ENCODE data around the gene SRPK3.

Gene SRPK3

GRCh38 chrX:153803211-153804099, 22.6 kb downstream of the SRPK3 start:
- H3K27me3 ChIP-seq (ENCODE audit: control insufficient read depth, insufficient read depth, low read length), result no peaks in the 10 kb centered on the region
- no peak overlapping the region for H3K4me3 ChIP-seq (ENCODE audit: low read depth, low read length)
- no peaks in the 10 kb centered on the region for H3K4me1 ChIP-seq (ENCODE audit: control insufficient read depth, insufficient read depth, low read length)
- H3K27ac ChIP-seq (ENCODE audit: low read depth, low read length), result no peak overlapping the region
- H3K36me3 ChIP-seq (ENCODE audit: control insufficient read depth, insufficient read depth, low read length), result peaks cover 24% of the 10 kb centered on the region
- H3K9me3 ChIP-seq (ENCODE audit: control insufficient read depth, insufficient read depth, low read length), result peaks cover 31% of the 10 kb centered on the region
- no peak overlapping the region for H3K9ac ChIP-seq (ENCODE audit: low read depth, low read length)

GRCh38 chrX:153804100-153804595, 23.3 kb downstream of the SRPK3 start:
- H3K4me1 ChIP-seq (ENCODE audit: control insufficient read depth, insufficient read depth, low read length), result no peaks in the 10 kb centered on the region
- peaks cover 33% of the 10 kb centered on the region for H3K9me3 ChIP-seq (ENCODE audit: control insufficient read depth, insufficient read depth, low read length)
- no peak overlapping the region for H3K4me3 ChIP-seq (ENCODE audit: low read depth, low read length)

GRCh38 chrX:153804621-153805020, 23.8 kb downstream of the SRPK3 start:
- Histone ChIP-seq H3K9me3 (ENCODE audit: control insufficient read depth, insufficient read depth, low read length) (peaks cover 31% of the 10 kb centered on the region), H3K4me3 (ENCODE audit: low read depth, low read length) (no peak overlapping the region), H3K4me1 (ENCODE audit: control insufficient read depth, insufficient read depth, low read length) (no peaks in the 10 kb centered on the region), H3K27me3 (ENCODE audit: control insufficient read depth, insufficient read depth, low read length) (no peaks in the 10 kb centered on the region), H3K36me3 (ENCODE audit: control insufficient read depth, insufficient read depth, low read length) (peaks cover 14% of the 10 kb centered on the region), H3K9ac (ENCODE audit: low read depth, low read length) (no peak overlapping the region), H3K27ac (ENCODE audit: low read depth, low read length) (no peak overlapping the region)

More at GRCh38 chrX:153804100-153804595, 23.3 kb downstream of the SRPK3 start:
- Histone ChIP-seq H3K27ac (ENCODE audit: low read depth, low read length) (no peak overlapping the region), H3K36me3 (ENCODE audit: control insufficient read depth, insufficient read depth, low read length) (peaks cover 17% of the 10 kb centered on the region), H3K9ac (ENCODE audit: low read depth, low read length) (no peak overlapping the region), H3K27me3 (ENCODE audit: control insufficient read depth, insufficient read depth, low read length) (no peaks in the 10 kb centered on the region)

GRCh38 chrX:153805436-153805835, 24.6 kb downstream of the SRPK3 start:
- no peaks in the 10 kb centered on the region for H3K27me3 ChIP-seq (ENCODE audit: control insufficient read depth, insufficient read depth, low read length)
- H3K9ac ChIP-seq (ENCODE audit: low read depth, low read length), result no peak overlapping the region
- H3K27ac ChIP-seq (ENCODE audit: low read depth, low read length), result no peak overlapping the region
- peaks cover 36% of the 10 kb centered on the region for H3K9me3 ChIP-seq (ENCODE audit: control insufficient read depth, insufficient read depth, low read length)
- H3K36me3 ChIP-seq (ENCODE audit: control insufficient read depth, insufficient read depth, low read length), result peaks cover 14% of the 10 kb centered on the region
- H3K4me1 ChIP-seq (ENCODE audit: control insufficient read depth, insufficient read depth, low read length), result no peaks in the 10 kb centered on the region
- H3K4me3 ChIP-seq (ENCODE audit: low read depth, low read length), result no peak overlapping the region

GRCh38 chrX:153806999-153807575, 26.2 kb downstream of the SRPK3 start:
- Histone ChIP-seq H3K27me3 (ENCODE audit: control insufficient read depth, insufficient read depth, low read length) (no peaks in the 10 kb centered on the region), H3K4me3 (ENCODE audit: low read depth, low read length) (no peak overlapping the region), H3K36me3 (ENCODE audit: control insufficient read depth, insufficient read depth, low read length) (peaks cover 14% of the 10 kb centered on the region), H3K27ac (ENCODE audit: low read depth, low read length) (no peak overlapping the region), H3K4me1 (ENCODE audit: control insufficient read depth, insufficient read depth, low read length) (no peaks in the 10 kb centered on the region), H3K9me3 (ENCODE audit: control insufficient read depth, insufficient read depth, low read length) (peaks cover 31% of the 10 kb centered on the region), H3K9ac (ENCODE audit: low read depth, low read length) (no peak overlapping the region)

- Histone ChIP-seq H3K9ac (ENCODE audit: low read depth, low read length) (no peak overlapping the region), H3K4me3 (ENCODE audit: low read depth, low read length) (no peak overlapping the region), H3K4me1 (ENCODE audit: control insufficient read depth, insufficient read depth, low read length) (no peaks in the 10 kb centered on the region; the same call in 1 of the 2 replicates), H3K27me3 (ENCODE audit: control insufficient read depth, insufficient read depth, low read length) (no peaks in the 10 kb centered on the region), H3K36me3 (ENCODE audit: control insufficient read depth, insufficient read depth, low read length) (peaks cover 10% of the 10 kb centered on the region), H3K9me3 (ENCODE audit: control insufficient read depth, insufficient read depth, low read length) (peaks cover 32% of the 10 kb centered on the region), H3K27ac (ENCODE audit: low read depth, low read length) (no peak overlapping the region)
Observed at GRCh38 chrX:153807976-153808375, 27.1 kb downstream of the SRPK3 start.

GRCh38 chrX:153812220-153812619, 31.4 kb downstream of the SRPK3 start:
- no peaks in the 10 kb centered on the region for H3K27me3 ChIP-seq (ENCODE audit: control insufficient read depth, insufficient read depth, low read length)
- peaks cover 41% of the 10 kb centered on the region for H3K9me3 ChIP-seq (ENCODE audit: control insufficient read depth, insufficient read depth, low read length)
- no peak overlapping the region for H3K4me3 ChIP-seq (ENCODE audit: low read depth, low read length)
- H3K9ac ChIP-seq (ENCODE audit: low read depth, low read length), result no peak overlapping the region
- H3K27ac ChIP-seq (ENCODE audit: low read depth, low read length), result no peak overlapping the region
- H3K36me3 ChIP-seq (ENCODE audit: control insufficient read depth, insufficient read depth, low read length), result no peaks in the 10 kb centered on the region
- H3K4me1 ChIP-seq (ENCODE audit: control insufficient read depth, insufficient read depth, low read length), result no peaks in the 10 kb centered on the region; the same call in 1 of the 2 replicates

- Histone ChIP-seq H3K9me3 (ENCODE audit: control insufficient read depth, insufficient read depth, low read length) (peaks cover 43% of the 10 kb centered on the region), H3K27ac (ENCODE audit: low read depth, low read length) (no peak overlapping the region), H3K4me3 (ENCODE audit: low read depth, low read length) (no peak overlapping the region), H3K9ac (ENCODE audit: low read depth, low read length) (no peak overlapping the region), H3K27me3 (ENCODE audit: control insufficient read depth, insufficient read depth, low read length) (no peaks in the 10 kb centered on the region), H3K36me3 (ENCODE audit: control insufficient read depth, insufficient read depth, low read length) (no peaks in the 10 kb centered on the region), H3K4me1 (ENCODE audit: control insufficient read depth, insufficient read depth, low read length) (no peaks in the 10 kb centered on the region; the same call in 1 of the 2 replicates)
Observed at GRCh38 chrX:153813161-153813560, 32.3 kb downstream of the SRPK3 start.

GRCh38 chrX:153814591-153815315, 33.9 kb downstream of the SRPK3 start:
- no peak overlapping the region for H3K9ac ChIP-seq (ENCODE audit: low read depth, low read length)
- H3K36me3 ChIP-seq (ENCODE audit: control insufficient read depth, insufficient read depth, low read length), result no peaks in the 10 kb centered on the region
- H3K9me3 ChIP-seq (ENCODE audit: control insufficient read depth, insufficient read depth, low read length), result peaks cover 39% of the 10 kb centered on the region
- H3K4me3 ChIP-seq (ENCODE audit: low read depth, low read length), result no peak overlapping the region
- no peak overlapping the region for H3K27ac ChIP-seq (ENCODE audit: low read depth, low read length)
- H3K27me3 ChIP-seq (ENCODE audit: control insufficient read depth, insufficient read depth, low read length), result no peaks in the 10 kb centered on the region
- no peaks in the 10 kb centered on the region; the same call in 1 of the 2 replicates for H3K4me1 ChIP-seq (ENCODE audit: control insufficient read depth, insufficient read depth, low read length)

- Histone ChIP-seq H3K36me3 (ENCODE audit: control insufficient read depth, insufficient read depth, low read length) (no peaks in the 10 kb centered on the region), H3K27ac (ENCODE audit: low read depth, low read length) (no peak overlapping the region), H3K9ac (ENCODE audit: low read depth, low read length) (no peak overlapping the region), H3K9me3 (ENCODE audit: control insufficient read depth, insufficient read depth, low read length) (peaks cover 37% of the 10 kb centered on the region), H3K27me3 (ENCODE audit: control insufficient read depth, insufficient read depth, low read length) (no peaks in the 10 kb centered on the region), H3K4me1 (ENCODE audit: control insufficient read depth, insufficient read depth, low read length) (peaks cover 7% of the 10 kb centered on the region), H3K4me3 (ENCODE audit: low read depth, low read length) (no peak overlapping the region)
Observed at GRCh38 chrX:153816831-153817690, 36.2 kb downstream of the SRPK3 start.
